H1 (cell line): ENCODE measurements around the gene CFH. TPM values are rescaled to one million over a fixed set of nuclear protein-coding genes. Genes with fewer than 3 reads are reported as not detected.

Source experiments
- ASH2L ChIP-seq: fragments of 200-600, 300-600 bp; sonication (generic); IDR thresholded peaks from one replicate; pipeline ENCODE4 v1.7.1; 2017; ENCODE audit warnings: low read length
- BACH1 ChIP-seq: IDR thresholded peaks from 2 replicates; pipeline ENCODE4 v1.6.1; 2012; ENCODE audit warnings: low read length, improper control_type of control experiment
- CBX8 ChIP-seq: fragments of 300-800, 300-1000 bp; sonication (generic); IDR thresholded peaks from 2 replicates; pipeline ENCODE4 v1.7.1; 2016; ENCODE audit warnings: low read depth, low read length, borderline replicate concordance
- EP300 ChIP-seq, 2 experiments: IDR thresholded peaks; 1 replicate in 1 of 2; 2 replicates in 1 of 2; pipeline ENCODE4 v1.6.1; 2011 to 2012; ENCODE audit warnings: low read depth in 2 of 2, low read length in 2 of 2, mild to moderate bottlenecking in 2 of 2, borderline replicate concordance in 1 of 2, inconsistent platforms in 1 of 2, moderate library complexity in 1 of 2
- MAFK ChIP-seq: IDR thresholded peaks from 2 replicates; pipeline ENCODE4 v1.6.1; 2012; ENCODE audit warnings: low read depth, mild to moderate bottlenecking, improper control_type of control experiment, low read length
- POLR2A ChIP-seq, 2 experiments: IDR thresholded peaks; 1 replicate in 1 of 2; 2 replicates in 1 of 2; pipeline ENCODE4 v1.6.1; 2011; ENCODE audit warnings: low read depth in 2 of 2, low read length in 2 of 2, mild to moderate bottlenecking in 2 of 2; ENCODE audit errors: control extremely low read depth in 1 of 2
- RNF2 ChIP-seq: fragments of 200-900, 300-1000 bp; sonication (generic); IDR thresholded peaks from 2 replicates; pipeline ENCODE4 v1.7.1; 2016; ENCODE audit warnings: borderline replicate concordance, low read depth, mild to moderate bottlenecking, antibody characterized with exemption, low read length; ENCODE audit not compliant: poor library complexity, severe bottlenecking; ENCODE audit errors: missing control alignments
- SRF ChIP-seq: IDR thresholded peaks from 2 replicates; pipeline ENCODE4 v1.6.1; 2011; ENCODE audit warnings: mild to moderate bottlenecking, low read depth, low read length, moderate library complexity
- polyA plus RNA-seq, 7 experiments: library from polyadenylated mRNA; depleted of rRNA in 3 of 7; stranded (reverse) in 5 of 7; unstranded in 2 of 7; fragments of >200 nt in 5 of 7; fragments of 200-250 nt in 2 of 7; gene quantifications; 1 replicate in 5 of 7; 2 replicates in 1 of 7; 4 replicates in 1 of 7; pipeline versions ENCODE4 v1.2.1 to v1.2.3, GENCODE V29; 2011 to 2013; ENCODE audit warnings: missing spikeins in 2 of 7, mixed read lengths in 2 of 7
- total RNA-seq: library from RNA; stranded (reverse); fragmentation: NEBNext Ultra II Directional; extraction: Animal tissue kit (Norgen Biotek cat#: 25700); gene quantifications from 2 replicates; pipeline ENCODE4 v1.2.1, GENCODE V29; 2021
- TF ChIP-seq, protein P1 (sequence below): fragments of 300-600 bp; sonication (generic); IDR thresholded peaks from 2 replicates; pipeline ENCODE4 v1.7.1; 2012; ENCODE audit warnings: low read length, moderate library complexity, mild to moderate bottlenecking, inconsistent platforms; ENCODE audit not compliant: insufficient replicate concordance

Gene CFH
- total and polyA plus RNA-seq, 2 of the 8 experiments (the other 6 are each of a cell fraction or from before 2014, with no cell fraction given) = not detected

DNA sequence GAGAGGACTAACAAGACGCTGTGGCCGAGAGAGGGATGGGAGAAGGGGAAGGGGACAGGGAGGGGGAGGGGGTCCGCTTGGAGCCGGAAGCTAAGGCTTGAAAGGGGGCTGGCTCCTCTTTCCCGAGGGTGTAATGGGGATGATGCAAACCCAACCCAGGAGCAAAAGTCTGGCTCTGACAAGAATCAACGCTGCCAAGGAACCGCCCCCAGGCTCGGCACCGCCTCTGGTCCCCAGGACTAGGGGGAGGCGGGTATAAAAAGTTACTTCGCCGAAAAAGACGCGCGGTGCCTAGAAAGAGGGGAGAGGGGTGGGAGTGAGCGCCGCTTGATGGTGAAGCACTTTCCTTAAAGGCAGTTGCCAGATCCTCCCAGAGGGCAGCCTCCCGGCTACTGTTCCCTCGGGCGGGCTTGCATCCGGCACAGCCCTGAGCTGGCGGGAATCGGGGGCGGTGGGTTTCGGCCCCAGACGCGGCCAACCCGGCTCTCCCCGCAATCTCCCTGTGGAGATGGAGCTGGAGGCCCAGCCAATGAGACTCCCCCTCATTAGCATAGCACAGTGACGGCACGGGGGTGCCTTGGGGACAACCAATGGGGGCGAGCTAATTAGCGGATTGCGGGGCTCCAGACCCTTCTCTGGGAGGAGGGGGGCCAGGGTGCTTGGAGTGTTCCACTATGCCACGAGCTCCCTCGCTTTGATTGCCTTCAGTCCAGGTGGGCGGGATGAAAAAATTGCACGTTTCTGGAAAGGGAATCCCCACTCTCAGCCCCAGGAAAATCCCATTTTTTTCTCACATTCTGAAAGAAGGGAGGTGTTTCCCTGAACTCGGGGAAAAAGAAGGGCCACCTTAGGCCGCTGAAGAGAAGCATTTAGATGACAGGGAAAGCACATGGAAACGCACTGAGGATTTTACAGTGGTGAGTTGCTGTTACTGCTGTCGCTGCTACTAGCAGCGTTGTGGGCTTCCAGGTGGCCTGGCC lies 43.2 kb upstream of the CFH start, which contains the start of gene KCNT2 (continued):
- TF ChIP-seq RNF2 (no peak), BACH1 (no peak; the same call in 1 of the 2 replicates), CBX8 (no peak), SRF (no peak), POLR2A (IDR thresholded peaks at IDR 0.05; ENCODE audit: control extremely low read depth in 1 of 2, low read depth in 2 of 2, low read length in 2 of 2) (peak; percentile 83 to 99), MAFK (no peak), ASH2L (peak; percentile 99), EP300 (IDR thresholded peaks at IDR 0.05; ENCODE audit: borderline replicate concordance in 1 of 2, low read depth in 2 of 2, low read length in 2 of 2) (peak in 1 of 2 experiments; percentile 2; a peak in 1 of 3 replicates)
- TF ChIP-seq, protein P1, sequence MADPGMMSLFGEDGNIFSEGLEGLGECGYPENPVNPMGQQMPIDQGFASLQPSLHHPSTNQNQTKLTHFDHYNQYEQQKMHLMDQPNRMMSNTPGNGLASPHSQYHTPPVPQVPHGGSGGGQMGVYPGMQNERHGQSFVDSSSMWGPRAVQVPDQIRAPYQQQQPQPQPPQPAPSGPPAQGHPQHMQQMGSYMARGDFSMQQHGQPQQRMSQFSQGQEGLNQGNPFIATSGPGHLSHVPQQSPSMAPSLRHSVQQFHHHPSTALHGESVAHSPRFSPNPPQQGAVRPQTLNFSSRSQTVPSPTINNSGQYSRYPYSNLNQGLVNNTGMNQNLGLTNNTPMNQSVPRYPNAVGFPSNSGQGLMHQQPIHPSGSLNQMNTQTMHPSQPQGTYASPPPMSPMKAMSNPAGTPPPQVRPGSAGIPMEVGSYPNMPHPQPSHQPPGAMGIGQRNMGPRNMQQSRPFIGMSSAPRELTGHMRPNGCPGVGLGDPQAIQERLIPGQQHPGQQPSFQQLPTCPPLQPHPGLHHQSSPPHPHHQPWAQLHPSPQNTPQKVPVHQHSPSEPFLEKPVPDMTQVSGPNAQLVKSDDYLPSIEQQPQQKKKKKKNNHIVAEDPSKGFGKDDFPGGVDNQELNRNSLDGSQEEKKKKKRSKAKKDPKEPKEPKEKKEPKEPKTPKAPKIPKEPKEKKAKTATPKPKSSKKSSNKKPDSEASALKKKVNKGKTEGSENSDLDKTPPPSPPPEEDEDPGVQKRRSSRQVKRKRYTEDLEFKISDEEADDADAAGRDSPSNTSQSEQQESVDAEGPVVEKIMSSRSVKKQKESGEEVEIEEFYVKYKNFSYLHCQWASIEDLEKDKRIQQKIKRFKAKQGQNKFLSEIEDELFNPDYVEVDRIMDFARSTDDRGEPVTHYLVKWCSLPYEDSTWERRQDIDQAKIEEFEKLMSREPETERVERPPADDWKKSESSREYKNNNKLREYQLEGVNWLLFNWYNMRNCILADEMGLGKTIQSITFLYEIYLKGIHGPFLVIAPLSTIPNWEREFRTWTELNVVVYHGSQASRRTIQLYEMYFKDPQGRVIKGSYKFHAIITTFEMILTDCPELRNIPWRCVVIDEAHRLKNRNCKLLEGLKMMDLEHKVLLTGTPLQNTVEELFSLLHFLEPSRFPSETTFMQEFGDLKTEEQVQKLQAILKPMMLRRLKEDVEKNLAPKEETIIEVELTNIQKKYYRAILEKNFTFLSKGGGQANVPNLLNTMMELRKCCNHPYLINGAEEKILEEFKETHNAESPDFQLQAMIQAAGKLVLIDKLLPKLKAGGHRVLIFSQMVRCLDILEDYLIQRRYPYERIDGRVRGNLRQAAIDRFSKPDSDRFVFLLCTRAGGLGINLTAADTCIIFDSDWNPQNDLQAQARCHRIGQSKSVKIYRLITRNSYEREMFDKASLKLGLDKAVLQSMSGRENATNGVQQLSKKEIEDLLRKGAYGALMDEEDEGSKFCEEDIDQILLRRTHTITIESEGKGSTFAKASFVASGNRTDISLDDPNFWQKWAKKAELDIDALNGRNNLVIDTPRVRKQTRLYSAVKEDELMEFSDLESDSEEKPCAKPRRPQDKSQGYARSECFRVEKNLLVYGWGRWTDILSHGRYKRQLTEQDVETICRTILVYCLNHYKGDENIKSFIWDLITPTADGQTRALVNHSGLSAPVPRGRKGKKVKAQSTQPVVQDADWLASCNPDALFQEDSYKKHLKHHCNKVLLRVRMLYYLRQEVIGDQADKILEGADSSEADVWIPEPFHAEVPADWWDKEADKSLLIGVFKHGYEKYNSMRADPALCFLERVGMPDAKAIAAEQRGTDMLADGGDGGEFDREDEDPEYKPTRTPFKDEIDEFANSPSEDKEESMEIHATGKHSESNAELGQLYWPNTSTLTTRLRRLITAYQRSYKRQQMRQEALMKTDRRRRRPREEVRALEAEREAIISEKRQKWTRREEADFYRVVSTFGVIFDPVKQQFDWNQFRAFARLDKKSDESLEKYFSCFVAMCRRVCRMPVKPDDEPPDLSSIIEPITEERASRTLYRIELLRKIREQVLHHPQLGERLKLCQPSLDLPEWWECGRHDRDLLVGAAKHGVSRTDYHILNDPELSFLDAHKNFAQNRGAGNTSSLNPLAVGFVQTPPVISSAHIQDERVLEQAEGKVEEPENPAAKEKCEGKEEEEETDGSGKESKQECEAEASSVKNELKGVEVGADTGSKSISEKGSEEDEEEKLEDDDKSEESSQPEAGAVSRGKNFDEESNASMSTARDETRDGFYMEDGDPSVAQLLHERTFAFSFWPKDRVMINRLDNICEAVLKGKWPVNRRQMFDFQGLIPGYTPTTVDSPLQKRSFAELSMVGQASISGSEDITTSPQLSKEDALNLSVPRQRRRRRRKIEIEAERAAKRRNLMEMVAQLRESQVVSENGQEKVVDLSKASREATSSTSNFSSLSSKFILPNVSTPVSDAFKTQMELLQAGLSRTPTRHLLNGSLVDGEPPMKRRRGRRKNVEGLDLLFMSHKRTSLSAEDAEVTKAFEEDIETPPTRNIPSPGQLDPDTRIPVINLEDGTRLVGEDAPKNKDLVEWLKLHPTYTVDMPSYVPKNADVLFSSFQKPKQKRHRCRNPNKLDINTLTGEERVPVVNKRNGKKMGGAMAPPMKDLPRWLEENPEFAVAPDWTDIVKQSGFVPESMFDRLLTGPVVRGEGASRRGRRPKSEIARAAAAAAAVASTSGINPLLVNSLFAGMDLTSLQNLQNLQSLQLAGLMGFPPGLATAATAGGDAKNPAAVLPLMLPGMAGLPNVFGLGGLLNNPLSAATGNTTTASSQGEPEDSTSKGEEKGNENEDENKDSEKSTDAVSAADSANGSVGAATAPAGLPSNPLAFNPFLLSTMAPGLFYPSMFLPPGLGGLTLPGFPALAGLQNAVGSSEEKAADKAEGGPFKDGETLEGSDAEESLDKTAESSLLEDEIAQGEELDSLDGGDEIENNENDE = peak; percentile 17
